WTC11 (cell line): Measurements from ENCODE around the gene APH1B. TPM values are rescaled to one million over a fixed set of nuclear protein-coding genes. Genes with fewer than 3 reads are reported as not detected.

Experiments used
- ATAC-seq: fragments of 200-7000 bp; cut with Tn5 transposase; 2 replicates; pipeline ENCODE4 v1.10.0; 2021; ENCODE audit warnings: mild to moderate bottlenecking, moderate library complexity
- CTCF ChIA-PET: fragments of 300-600 bp; sonication (Branson Sonifier 250); formaldehyde crosslinking; loops from one replicate; lab custom pipeline; 2021; ENCODE audit warnings: antibody characterized with exemption; lab: Charles Lee
- POLR2A ChIA-PET: fragments of 350-600 bp; sonication (Branson Sonifier 250); formaldehyde crosslinking; loops from one replicate; lab custom pipeline; 2021; ENCODE audit warnings: antibody characterized with exemption; lab: Charles Lee
- DNase-seq: peaks from one replicate; pipeline ENCODE4 v3.0.0; 2021; ENCODE audit warnings: low spot score
- H3K27ac Mint-ChIP-seq: 2 replicates; pipeline ENCODE4 v1.8.0; 2021; ENCODE audit warnings: mixed read lengths
- H3K27me3 Mint-ChIP-seq: 2 replicates; pipeline ENCODE4 v1.8.0; 2021; ENCODE audit warnings: low read depth, mild to moderate bottlenecking, moderate library complexity, mixed read lengths
- H3K36me3 Mint-ChIP-seq: 2 replicates; pipeline ENCODE4 v1.8.0; 2021; ENCODE audit warnings: mixed read lengths
- H3K4me1 Mint-ChIP-seq: 2 replicates; pipeline ENCODE4 v1.8.0; 2022; ENCODE audit warnings: mixed read lengths
- H3K4me3 Mint-ChIP-seq: 2 replicates; pipeline ENCODE4 v1.8.0; 2021; ENCODE audit warnings: mild to moderate bottlenecking, moderate library complexity, mixed read lengths
- H3K9me3 Mint-ChIP-seq: 2 replicates; pipeline ENCODE4 v1.8.0; 2021; ENCODE audit warnings: mixed read lengths
- ATF1 ChIP-seq: sonication (generic); formaldehyde crosslinking; IDR thresholded peaks from 2 replicates; pipeline ENCODE4 v1.8.1; 2023; ENCODE audit warnings: mild to moderate bottlenecking, moderate library complexity, missing genetic modification reagents
- ATF2 ChIP-seq: sonication (generic); formaldehyde crosslinking; IDR thresholded peaks from 2 replicates; pipeline ENCODE4 v1.8.1; 2022; ENCODE audit warnings: low read depth, missing genetic modification reagents, borderline replicate concordance
- CBFB ChIP-seq: sonication (generic); formaldehyde crosslinking; IDR thresholded peaks from 2 replicates; pipeline ENCODE4 v1.8.1; 2022; ENCODE audit warnings: mild to moderate bottlenecking, low read depth, missing genetic modification reagents
- CTCF ChIP-seq: fragments of 200-600 bp; IDR thresholded peaks from 2 replicates; pipeline ENCODE4 v1.8.0; 2022; ENCODE audit warnings: antibody characterized with exemption
- E2F1 ChIP-seq: sonication (generic); formaldehyde crosslinking; IDR thresholded peaks from 2 replicates; pipeline ENCODE4 v1.8.0; 2022; ENCODE audit warnings: mild to moderate bottlenecking, missing genetic modification reagents
- E2F4 ChIP-seq: sonication (generic); formaldehyde crosslinking; IDR thresholded peaks from 2 replicates; pipeline ENCODE4 v1.8.1; 2022; ENCODE audit warnings: low read depth, mild to moderate bottlenecking, moderate library complexity, missing genetic modification reagents, borderline replicate concordance
- E2F5 ChIP-seq: sonication (generic); formaldehyde crosslinking; IDR thresholded peaks from 2 replicates; pipeline ENCODE4 v1.8.1; 2022; ENCODE audit warnings: mild to moderate bottlenecking, moderate library complexity, missing genetic modification reagents
- EMX1 ChIP-seq: fragments of 250-450 bp; sonication (Bioruptor Pico); IDR thresholded peaks from 2 replicates; pipeline ENCODE4 v1.8.0; 2021; ENCODE audit warnings: mild to moderate bottlenecking
- GABPB1 ChIP-seq: sonication (generic); formaldehyde crosslinking; IDR thresholded peaks from 2 replicates; pipeline ENCODE4 v1.8.1; 2023; ENCODE audit warnings: mild to moderate bottlenecking, missing genetic modification reagents
- GRHL2 ChIP-seq: fragments of 250-450 bp; sonication (Bioruptor Pico); IDR thresholded peaks from 2 replicates; pipeline ENCODE4 v1.8.0; 2022; ENCODE audit warnings: mild to moderate bottlenecking, moderate library complexity; ENCODE audit not compliant: insufficient replicate concordance, severe bottlenecking
- IRF2 ChIP-seq: sonication (generic); formaldehyde crosslinking; IDR thresholded peaks from 2 replicates; pipeline ENCODE4 v1.8.0; 2022; ENCODE audit warnings: low read depth, missing genetic modification reagents, borderline replicate concordance
- JUN ChIP-seq: sonication (generic); formaldehyde crosslinking; IDR thresholded peaks from 2 replicates; pipeline ENCODE4 v1.8.0; 2023; ENCODE audit warnings: mild to moderate bottlenecking, missing genetic modification reagents
- MAX ChIP-seq: sonication (generic); formaldehyde crosslinking; IDR thresholded peaks from 2 replicates; pipeline ENCODE4 v1.8.0; 2022; ENCODE audit warnings: mild to moderate bottlenecking, missing genetic modification reagents
- MXD4 ChIP-seq: fragments of 250-450 bp; sonication (Bioruptor Pico); IDR thresholded peaks from 2 replicates; pipeline ENCODE4 v1.8.0; 2021; ENCODE audit warnings: mild to moderate bottlenecking, moderate library complexity, borderline replicate concordance
- MYBL2 ChIP-seq: sonication (generic); formaldehyde crosslinking; IDR thresholded peaks from 2 replicates; pipeline ENCODE4 v1.8.1; 2023; ENCODE audit warnings: mild to moderate bottlenecking, moderate library complexity, missing genetic modification reagents
- NFATC4 ChIP-seq: fragments of 250-450 bp; sonication (Bioruptor Pico); IDR thresholded peaks from 2 replicates; pipeline ENCODE4 v1.9.0; 2021; ENCODE audit warnings: mild to moderate bottlenecking
- NR1H2 ChIP-seq: sonication (generic); formaldehyde crosslinking; IDR thresholded peaks from 2 replicates; pipeline ENCODE4 v1.9.0; 2021; ENCODE audit warnings: mild to moderate bottlenecking, moderate library complexity, missing genetic modification reagents
- NR2C2 ChIP-seq: sonication (generic); formaldehyde crosslinking; IDR thresholded peaks from 2 replicates; pipeline ENCODE4 v1.8.0; 2022; ENCODE audit warnings: mild to moderate bottlenecking, missing genetic modification reagents
- PRRX2 ChIP-seq: fragments of 250-450 bp; sonication (Bioruptor Pico); IDR thresholded peaks from 2 replicates; pipeline ENCODE4 v1.8.0; 2021; ENCODE audit warnings: mild to moderate bottlenecking
- TEAD4 ChIP-seq: sonication (generic); formaldehyde crosslinking; IDR thresholded peaks from 2 replicates; pipeline ENCODE4 v1.8.0; 2022; ENCODE audit warnings: mild to moderate bottlenecking, missing genetic modification reagents
- ZNF219 ChIP-seq: sonication (generic); formaldehyde crosslinking; IDR thresholded peaks from 2 replicates; pipeline ENCODE4 v1.8.0; 2023; ENCODE audit warnings: missing genetic modification reagents, mild to moderate bottlenecking, borderline replicate concordance
- ZNF281 ChIP-seq: sonication (generic); formaldehyde crosslinking; IDR thresholded peaks from 2 replicates; pipeline ENCODE4 v1.8.0; 2023; ENCODE audit warnings: mild to moderate bottlenecking, missing genetic modification reagents
- ZNF396 ChIP-seq: fragments of 250-450 bp; sonication (Bioruptor Pico); IDR thresholded peaks from 2 replicates; pipeline ENCODE4 v1.8.0; 2021; ENCODE audit warnings: mild to moderate bottlenecking, moderate library complexity, borderline replicate concordance
- ZNF416 ChIP-seq: fragments of 250-450 bp; sonication (Bioruptor Pico); IDR thresholded peaks from 2 replicates; pipeline ENCODE4 v1.9.0; 2021; ENCODE audit warnings: mild to moderate bottlenecking, inconsistent platforms
- ZNF512 ChIP-seq: sonication (generic); formaldehyde crosslinking; IDR thresholded peaks from 2 replicates; pipeline ENCODE4 v1.8.1; 2022; ENCODE audit warnings: missing genetic modification reagents, borderline replicate concordance
- total RNA-seq: library from RNA; stranded (reverse); gene quantifications from 3 replicates; pipeline ENCODE4 v1.2.3, GENCODE V29; 2021

The APH1B gene
- total RNA-seq, 1 experiment from 2014 or later, result 25.0 TPM

GRCh38 chr15:63313825-63314224, 36.4 kb downstream of the APH1B start:
- Mint-ChIP-seq H3K9me3 (no peaks in the 10 kb centered on the region), H3K27ac (no peak overlapping the region)
- DNase-seq (no peak), ATAC-seq (no peak)
- POLR2A ChIA-PET, result interaction anchor here (1.2 kb wide), 1 partner anchor 26 kb away, joined by 3 read pairs; no protein-coding TSS in a partner anchor
- TF ChIP-seq PRRX2 (CRISPR knock-in tag) (no peak), ATF2 (CRISPR knock-in tag) (no peak), E2F5 (CRISPR knock-in tag) (no peak), TEAD4 (CRISPR knock-in tag) (no peak), CTCF (no peak), GABPB1 (CRISPR knock-in tag) (no peak), MXD4 (CRISPR knock-in tag) (no peak), ZNF281 (CRISPR knock-in tag) (no peak)
- TF ChIP-seq, all 79 proteins: peak for 0
- H3K27me3 Mint-ChIP-seq, result no peaks in the 10 kb centered on the region
- no peak overlapping the region for H3K4me3 Mint-ChIP-seq
- H3K36me3 Mint-ChIP-seq, result no peaks in the 10 kb centered on the region
- H3K4me1 Mint-ChIP-seq, result peaks cover 58% of the 10 kb centered on the region
- CTCF ChIA-PET, result interaction anchor here (0.9 kb wide), 1 partner anchor 23 kb away, joined by 3 read pairs; no protein-coding TSS in a partner anchor

GRCh38 chr15:63314409-63314808, 37.0 kb downstream of the APH1B start:
- H3K4me1 Mint-ChIP-seq, result peaks cover 55% of the 10 kb centered on the region
- H3K4me3 Mint-ChIP-seq, result no peak overlapping the region
- H3K27me3 Mint-ChIP-seq, result no peaks in the 10 kb centered on the region
- H3K27ac Mint-ChIP-seq, result no peak overlapping the region
- ChIA-PET CTCF (interaction anchor here (0.9 kb wide), 1 partner anchor 24 kb away, joined by 3 read pairs; no protein-coding TSS in a partner anchor), POLR2A (no interaction called here)
- H3K36me3 Mint-ChIP-seq, result no peaks in the 10 kb centered on the region
- no peak for TF ChIP-seq MYBL2 (CRISPR knock-in tag)
- TF ChIP-seq NR1H2 (CRISPR knock-in tag), result no peak
- TF ChIP-seq ZNF219, result no peak
- TF ChIP-seq ZNF416 (CRISPR knock-in tag), result no peak
- no peak for TF ChIP-seq E2F4 (CRISPR knock-in tag)
- TF ChIP-seq ZNF512 (CRISPR knock-in tag), result no peak
- no peak for TF ChIP-seq GRHL2 (CRISPR knock-in tag)
- TF ChIP-seq ZNF396 (CRISPR knock-in tag), result no peak
- TF ChIP-seq TEAD4 (CRISPR knock-in tag), result no peak
- TF ChIP-seq NFATC4, result no peak
- no peak for TF ChIP-seq IRF2
- TF ChIP-seq CBFB (CRISPR knock-in tag), result no peak
- no peak for TF ChIP-seq NR2C2 (CRISPR knock-in tag)
- TF ChIP-seq E2F1, result no peak
- TF ChIP-seq ATF1 (CRISPR knock-in tag), result no peak
- no peak for TF ChIP-seq MAX (CRISPR knock-in tag)
- no peak for TF ChIP-seq JUN (CRISPR knock-in tag)
- no peak for TF ChIP-seq EMX1 (CRISPR knock-in tag)
- no peak for TF ChIP-seq MXD4 (CRISPR knock-in tag)
- TF ChIP-seq, all 79 proteins: peak for 0
- peak; percentile 41 for ATAC-seq
- no peak for DNase-seq
- H3K9me3 Mint-ChIP-seq, result no peaks in the 10 kb centered on the region
